ENCODE data around the gene GPR78.

GPR78 gene

GRCh38 chr4:8601086-8601485, 20.9 kb downstream of the GPR78 start:
- no peak for DNase-seq

DNA sequence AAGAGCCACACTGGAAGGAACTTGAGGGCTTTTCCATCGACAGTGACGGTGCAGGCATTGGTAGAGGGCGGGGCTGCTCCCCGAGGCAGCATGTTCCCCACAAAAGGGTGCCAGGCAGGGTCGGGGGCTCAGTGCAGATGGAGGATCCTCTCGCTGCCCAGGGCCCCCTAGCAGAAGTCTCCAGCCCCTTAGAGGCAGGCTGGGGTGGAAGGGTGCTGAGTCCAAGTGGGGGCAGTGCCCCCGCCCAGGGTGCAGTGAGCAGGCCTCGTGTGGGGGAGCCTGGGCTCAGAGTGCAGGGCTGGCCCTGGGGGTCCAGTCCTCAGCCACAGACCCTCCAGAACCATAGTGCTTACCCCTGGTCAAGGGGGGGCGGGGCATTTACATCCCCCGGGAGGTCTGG, 21.4 kb downstream of the GPR78 start:
- no peak for DNase-seq

GRCh38 chr4:8602686-8603430, 22.7 kb downstream of the GPR78 start:
- no peak for DNase-seq

DNA sequence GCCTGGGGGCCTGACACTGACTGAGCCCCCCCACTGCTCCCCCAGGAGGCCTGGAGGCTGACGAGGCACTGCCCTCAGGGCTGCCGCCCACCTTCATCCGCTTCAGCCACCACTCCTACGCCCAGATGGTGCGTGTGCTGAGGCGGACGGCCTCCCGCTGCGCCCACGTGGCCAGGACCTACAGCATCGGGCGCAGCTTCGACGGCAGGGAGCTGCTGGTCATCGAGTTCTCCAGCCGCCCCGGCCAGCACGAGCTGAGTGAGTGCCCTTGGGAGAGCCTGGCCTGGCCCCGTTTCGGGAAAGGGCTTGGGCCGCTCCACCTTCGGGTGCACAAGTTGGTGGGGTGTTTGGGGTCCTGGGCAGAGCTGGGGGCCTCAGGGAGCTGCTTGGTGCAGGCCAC, 23.7 kb downstream of the GPR78 start:
- peak; percentile 37 for DNase-seq

GRCh38 chr4:8605289-8605688, 25.1 kb downstream of the GPR78 start:
- DNase-seq = no peak

GRCh38 chr4:8606476-8606875, 26.3 kb downstream of the GPR78 start:
- DNase-seq = no peak

GRCh38 chr4:8606966-8607365, 26.8 kb downstream of the GPR78 start:
- DNase-seq = peak; percentile 57

GRCh38 chr4:8607603-8608481, 27.6 kb downstream of the GPR78 start:
- peak; percentile 56 for DNase-seq

DNA sequence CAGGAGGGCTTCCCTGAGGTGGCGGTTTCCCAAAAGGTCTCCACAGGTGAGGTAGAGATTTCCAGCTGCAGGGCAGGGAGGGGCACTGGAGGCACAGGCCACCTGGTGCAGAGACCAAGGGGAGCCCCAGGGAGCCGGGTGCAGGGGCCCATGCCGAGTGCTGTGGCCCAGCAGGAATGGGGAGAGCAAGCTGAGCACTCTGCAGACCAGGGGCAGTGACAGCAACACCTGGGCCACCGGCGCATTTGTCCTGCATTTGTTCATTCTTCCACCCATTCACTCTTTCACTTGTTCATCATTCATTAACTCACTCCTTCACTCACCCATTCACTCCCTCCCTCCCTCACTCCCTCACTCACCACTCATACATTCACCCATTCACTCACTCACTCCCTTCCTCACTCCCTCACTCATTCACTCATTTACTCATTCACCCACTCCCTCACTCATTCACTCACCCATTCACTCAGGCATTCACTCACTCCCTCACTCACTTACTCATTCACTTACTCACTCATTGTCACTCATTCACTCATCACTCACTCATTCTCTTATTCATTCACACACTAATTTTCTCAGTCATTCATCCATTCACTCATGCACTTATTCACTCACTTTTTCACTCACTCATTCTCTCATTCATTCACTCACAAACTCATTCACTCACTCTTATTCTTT, 28.7 kb downstream of the GPR78 start:
- peak; percentile 21 for DNase-seq

DNA sequence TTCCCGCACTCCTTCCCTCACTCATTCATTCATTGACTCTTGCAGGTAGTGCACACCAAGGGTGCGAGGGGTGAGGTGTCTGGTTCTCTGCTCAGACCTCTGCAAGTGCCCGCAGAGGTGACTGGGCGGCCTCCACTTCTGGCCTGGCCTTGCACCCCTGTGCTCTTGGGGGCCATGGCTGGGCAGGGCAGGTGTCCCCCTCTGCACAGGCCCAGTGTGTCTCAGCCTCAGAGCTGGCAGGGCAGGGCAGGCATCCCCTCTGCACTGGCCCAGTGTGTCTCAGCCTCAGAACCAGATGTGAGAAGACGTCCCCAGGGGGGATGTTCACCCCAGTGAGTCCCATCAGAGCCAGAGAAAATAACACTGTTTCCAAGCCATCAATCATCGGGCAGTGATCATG, 29.2 kb downstream of the GPR78 start:
- DNase-seq = peak; percentile 6

DNA sequence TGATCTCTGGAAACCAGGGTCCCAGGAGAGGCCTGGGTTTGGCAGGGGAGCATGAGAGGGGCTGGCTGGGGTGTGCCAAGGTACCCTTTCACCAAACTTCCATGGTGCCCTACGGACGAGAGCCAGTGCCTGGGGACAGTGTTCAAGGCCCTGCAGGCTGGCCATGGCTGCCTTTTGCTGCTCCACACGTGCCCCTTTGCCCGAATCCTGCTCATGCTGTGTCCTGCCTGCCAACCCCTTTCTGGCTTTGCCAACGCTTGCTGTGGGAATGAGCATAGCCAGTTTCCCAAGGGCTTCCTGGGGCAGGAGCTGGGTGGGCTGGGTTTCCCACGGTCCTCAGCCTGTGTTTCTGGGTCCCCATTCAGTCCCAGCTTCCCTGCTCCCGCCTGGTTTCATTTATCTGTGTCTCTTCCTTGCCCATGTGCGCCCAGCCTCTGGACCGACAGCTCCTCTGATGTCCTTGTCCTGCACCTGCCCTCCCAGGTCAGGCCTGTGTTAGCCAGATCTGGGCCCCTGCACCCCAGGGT, 29.7 kb downstream of the GPR78 start:
- peak; percentile 32 for DNase-seq

GRCh38 chr4:8610858-8611616, 30.8 kb downstream of the GPR78 start:
- peak; percentile 27 for DNase-seq

- DNase-seq = no peak
Measured at GRCh38 chr4:8612646-8613045, 32.5 kb downstream of the GPR78 start.

GRCh38 chr4:8613421-8614364, 33.5 kb downstream of the GPR78 start:
- no peak for DNase-seq

GRCh38 chr4:8614365-8615193, 34.4 kb downstream of the GPR78 start:
- DNase-seq = no peak

GRCh38 chr4:8615366-8615765, 35.2 kb downstream of the GPR78 start:
- no peak for DNase-seq

DNA sequence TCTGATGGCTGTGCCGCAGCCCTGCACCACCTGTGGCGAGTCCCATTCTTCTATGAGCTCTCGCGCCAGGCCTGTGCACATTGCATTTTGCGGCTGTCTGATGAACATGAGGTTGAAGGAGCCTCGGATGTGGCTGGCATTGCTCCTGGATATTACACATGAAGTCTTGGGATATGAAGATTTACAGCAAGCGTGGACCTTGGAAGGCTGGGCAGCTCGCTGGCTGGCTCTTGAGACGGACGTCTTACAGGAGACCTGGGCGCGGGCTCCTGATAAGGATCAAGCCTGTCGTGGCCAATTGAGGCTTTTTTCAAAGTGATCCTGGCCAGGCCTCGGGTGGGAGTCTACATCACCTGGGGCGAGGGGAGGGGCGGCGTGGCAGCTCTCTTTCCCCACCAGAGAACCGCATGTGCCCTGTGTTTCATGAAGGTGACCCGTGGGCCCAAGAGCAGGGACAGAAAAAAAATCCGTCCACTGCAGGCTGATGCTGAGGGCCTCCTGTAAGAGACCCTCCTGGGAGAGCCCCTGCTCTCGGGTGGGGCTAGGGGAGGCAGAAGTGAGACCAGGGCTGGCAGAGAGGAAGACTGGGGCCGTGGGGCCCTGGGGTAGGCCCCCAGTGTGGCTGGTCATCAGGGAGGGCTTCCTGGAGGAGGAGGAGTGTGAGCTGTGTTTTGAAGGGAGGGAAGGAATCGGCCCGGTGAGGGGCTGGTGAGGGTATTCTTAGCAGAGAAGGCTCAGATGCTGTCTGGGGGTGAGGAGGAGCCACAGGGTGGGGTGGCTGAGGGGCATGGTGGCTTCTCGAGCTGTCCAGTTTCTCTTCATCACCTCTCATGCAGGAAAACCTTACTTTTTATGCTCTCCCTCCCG, 36.0 kb downstream of the GPR78 start:
- DNase-seq = no peak

DNA sequence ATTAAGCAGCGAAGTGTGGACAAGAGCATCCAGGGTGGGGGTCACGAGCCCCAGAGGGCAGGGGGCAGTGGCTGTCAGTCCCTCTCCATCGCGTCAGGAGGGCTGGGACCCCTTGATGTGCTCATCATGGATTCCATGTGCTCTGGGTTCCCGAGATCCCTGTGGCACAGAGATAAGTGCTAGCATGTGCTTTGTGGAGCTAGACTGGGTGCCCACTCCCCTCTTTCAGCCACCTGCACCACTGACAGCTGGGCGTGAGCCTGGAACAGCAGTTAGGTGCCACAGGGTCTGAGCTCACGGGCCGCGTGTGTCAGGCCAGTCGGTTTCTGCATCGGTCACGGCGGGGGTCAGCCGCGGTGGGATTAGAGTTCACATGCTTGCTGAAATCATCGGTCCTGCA, 36.6 kb downstream of the GPR78 start:
- DNase-seq = no peak

DNA sequence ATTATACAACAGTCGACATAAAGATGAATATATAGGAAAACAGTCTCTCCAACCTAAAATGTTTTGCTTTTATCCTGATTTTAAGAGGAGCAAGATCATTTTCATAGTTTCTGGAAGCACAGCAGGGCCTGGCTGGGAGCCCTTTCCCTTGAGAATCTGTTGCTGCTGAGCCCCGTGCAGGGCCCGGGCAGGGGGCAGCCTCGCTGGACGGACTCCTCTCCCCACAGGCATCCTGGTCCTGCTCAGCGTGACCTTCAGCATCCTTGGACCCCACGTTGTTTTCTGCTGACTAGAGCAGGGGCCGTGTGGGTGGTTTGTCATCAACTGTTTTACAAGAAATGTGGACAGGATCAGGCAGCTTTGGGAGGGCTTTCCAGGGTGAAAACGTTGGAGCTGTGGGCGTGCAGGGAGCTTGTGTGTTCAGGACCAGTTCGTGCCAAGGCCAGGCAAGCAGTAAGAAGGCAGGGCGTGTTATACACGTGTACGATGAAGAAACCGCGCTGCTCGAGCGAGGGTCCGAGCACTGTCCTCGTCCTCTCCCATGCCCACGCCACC, 37.4 kb downstream of the GPR78 start:
- DNase-seq = no peak
